Cardiac fibroblast (primary cell): ENCODE data around the gene ZNF423.

Source experiments
- DNase-seq, 2 donors: peaks; one replicate each; pipeline versions ENCODE4 v3.0.0 to v3.0.0-alpha.2; 2010; ENCODE audit warnings: low read depth in 2 of 2
- H3K4me3 ChIP-seq, 2 donors: replicated peaks in 1 of 2; 1 replicate in 1 of 2; 2 replicates in 1 of 2; pipeline ENCODE4 v1.5.1; 2011; ENCODE audit warnings: low read depth in 2 of 2, low read length in 2 of 2, mild to moderate bottlenecking in 2 of 2, moderate library complexity in 1 of 2
- TF ChIP-seq, protein P1 (sequence below): IDR thresholded peaks from one replicate; pipeline ENCODE4 v1.5.1; 2011; ENCODE audit warnings: low read depth, mild to moderate bottlenecking, low read length, inconsistent platforms

ZNF423 gene

GRCh38 chr16:49716339-49716934 is 139.5 kb downstream of the ZNF423 start:
- DNase-seq, result no peak
- H3K4me3 ChIP-seq, result no peak overlapping the region
- TF ChIP-seq, protein P1, sequence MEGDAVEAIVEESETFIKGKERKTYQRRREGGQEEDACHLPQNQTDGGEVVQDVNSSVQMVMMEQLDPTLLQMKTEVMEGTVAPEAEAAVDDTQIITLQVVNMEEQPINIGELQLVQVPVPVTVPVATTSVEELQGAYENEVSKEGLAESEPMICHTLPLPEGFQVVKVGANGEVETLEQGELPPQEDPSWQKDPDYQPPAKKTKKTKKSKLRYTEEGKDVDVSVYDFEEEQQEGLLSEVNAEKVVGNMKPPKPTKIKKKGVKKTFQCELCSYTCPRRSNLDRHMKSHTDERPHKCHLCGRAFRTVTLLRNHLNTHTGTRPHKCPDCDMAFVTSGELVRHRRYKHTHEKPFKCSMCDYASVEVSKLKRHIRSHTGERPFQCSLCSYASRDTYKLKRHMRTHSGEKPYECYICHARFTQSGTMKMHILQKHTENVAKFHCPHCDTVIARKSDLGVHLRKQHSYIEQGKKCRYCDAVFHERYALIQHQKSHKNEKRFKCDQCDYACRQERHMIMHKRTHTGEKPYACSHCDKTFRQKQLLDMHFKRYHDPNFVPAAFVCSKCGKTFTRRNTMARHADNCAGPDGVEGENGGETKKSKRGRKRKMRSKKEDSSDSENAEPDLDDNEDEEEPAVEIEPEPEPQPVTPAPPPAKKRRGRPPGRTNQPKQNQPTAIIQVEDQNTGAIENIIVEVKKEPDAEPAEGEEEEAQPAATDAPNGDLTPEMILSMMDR, result no peak

DNA sequence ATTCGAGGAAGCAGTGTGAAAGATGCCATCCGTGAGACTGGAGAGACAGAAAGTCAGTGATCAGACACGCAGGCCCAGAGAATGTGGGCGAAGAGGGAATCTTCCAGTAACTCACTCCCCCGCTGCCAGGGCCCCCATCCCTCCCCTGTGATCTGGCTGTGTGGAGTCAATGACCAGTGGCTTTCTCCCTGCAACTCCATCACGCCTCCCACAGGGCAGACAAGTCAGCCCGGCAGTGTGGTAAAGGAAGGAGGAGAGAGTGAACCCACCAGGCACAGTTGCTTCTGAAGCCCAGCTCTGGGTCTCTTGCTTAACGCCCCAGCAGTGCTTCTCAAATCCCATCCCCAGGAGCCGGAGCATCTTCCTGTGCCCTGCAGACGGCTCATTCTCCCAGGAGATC is 142.1 kb downstream of the ZNF423 start:
- H3K4me3 ChIP-seq, result no peak overlapping the region
- TF ChIP-seq, protein P1, result no peak
- DNase-seq, result no peak

DNA sequence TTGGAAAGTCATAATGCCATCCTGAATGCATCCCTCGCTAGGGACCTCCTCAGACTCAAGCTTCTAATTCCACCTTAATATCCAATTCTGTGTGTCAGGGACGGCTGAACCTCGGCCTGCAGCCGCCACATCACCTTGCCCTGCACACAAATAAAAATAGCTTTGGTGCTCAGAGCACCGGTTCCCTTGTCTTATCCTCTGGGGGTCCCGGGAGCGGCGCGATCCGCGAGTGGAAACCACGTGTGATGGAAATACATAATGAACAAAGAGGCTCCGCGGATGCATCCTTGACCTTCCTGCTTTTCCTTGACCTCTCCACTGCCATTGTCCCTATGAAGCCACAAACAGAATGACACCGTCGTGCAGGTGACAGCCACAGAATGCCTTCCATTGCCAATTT is 143.4 kb downstream of the ZNF423 start:
- H3K4me3 ChIP-seq, result no peak overlapping the region
- TF ChIP-seq, protein P1, result no peak
- no peak for DNase-seq

- TF ChIP-seq, protein P1, result no peak
- DNase-seq, result no peak
- H3K4me3 ChIP-seq, result no peak overlapping the region
Observed at GRCh38 chr16:49712106-49712505, 143.8 kb downstream of the ZNF423 start.

GRCh38 chr16:49709057-49709456 is 146.9 kb downstream of the ZNF423 start:
- no peak overlapping the region for H3K4me3 ChIP-seq
- DNase-seq, result no peak
- TF ChIP-seq, protein P1, result no peak

DNA sequence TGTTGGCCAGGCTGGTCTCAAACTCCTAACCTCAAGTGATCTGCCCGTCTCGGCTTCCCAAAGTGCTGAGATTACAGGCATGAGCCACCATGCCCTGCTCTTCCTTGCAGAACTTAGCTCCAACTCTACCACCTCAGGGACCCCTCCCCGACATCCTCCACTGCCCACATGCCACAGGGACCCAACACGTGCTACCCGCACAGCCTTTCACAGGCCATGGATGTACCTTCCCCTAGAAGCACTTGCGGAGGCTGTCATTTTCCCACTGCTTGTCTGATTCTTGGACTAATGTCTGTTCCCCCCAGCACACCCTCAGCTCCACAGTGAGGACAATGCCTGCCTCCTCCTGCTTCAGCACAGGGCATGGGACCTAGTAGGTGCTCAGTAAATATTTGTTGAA is 147.4 kb downstream of the ZNF423 start:
- TF ChIP-seq, protein P1, result no peak
- no peak overlapping the region for H3K4me3 ChIP-seq
- DNase-seq, result no peak
